ENCODE data around the gene UBQLN4.
"Not testable (repeated sequence)": the region's sequence is repeated elsewhere in the genome, so short reads cannot be mapped to it uniquely, and the experiment has no call there.

The UBQLN4 gene

GRCh38 chr1:156080863-156081179, 27.2 kb upstream of the UBQLN4 start:
- DNase-seq, result no peak

GRCh38 chr1:156080241-156080862, 26.8 kb upstream of the UBQLN4 start:
- no peak for DNase-seq

GRCh38 chr1:156079762-156080161, 26.2 kb upstream of the UBQLN4 start:
- DNase-seq, result no peak

GRCh38 chr1:156078728-156079127, 25.1 kb upstream of the UBQLN4 start:
- no peak for DNase-seq

- no peak for DNase-seq
These were observed 23.8 kb upstream of the UBQLN4 start for GRCh38 chr1:156077430-156077760.

- no peak for DNase-seq
These were observed 23.2 kb upstream of the UBQLN4 start for GRCh38 chr1:156076609-156077429.

- no peak for DNase-seq
These were observed 22.2 kb upstream of the UBQLN4 start for GRCh38 chr1:156075775-156076204.

- DNase-seq, result no peak
These were observed 21.6 kb upstream of the UBQLN4 start for GRCh38 chr1:156075162-156075561.

GRCh38 chr1:156074661-156075060, 21.1 kb upstream of the UBQLN4 start:
- no peak for DNase-seq

- no peak for DNase-seq
These were observed 20.1 kb upstream of the UBQLN4 start for GRCh38 chr1:156073740-156074139.

GRCh38 chr1:156073110-156073687, 19.6 kb upstream of the UBQLN4 start:
- no peak for DNase-seq

GRCh38 chr1:156072251-156072650, 18.7 kb upstream of the UBQLN4 start:
- DNase-seq, result no peak

GRCh38 chr1:156071332-156071816, 17.8 kb upstream of the UBQLN4 start:
- DNase-seq, result not testable (repeated sequence)

GRCh38 chr1:156070548-156070947, 16.9 kb upstream of the UBQLN4 start:
- no peak for DNase-seq

- DNase-seq, result no peak
These were observed 16.2 kb upstream of the UBQLN4 start for GRCh38 chr1:156069490-156070455.

GRCh38 chr1:156067262-156067661, 13.7 kb upstream of the UBQLN4 start:
- no peak for DNase-seq

- DNase-seq, result no peak
These were observed 12.3 kb upstream of the UBQLN4 start for GRCh38 chr1:156065871-156066270.

GRCh38 chr1:156065212-156065611, 11.6 kb upstream of the UBQLN4 start:
- no peak for DNase-seq

GRCh38 chr1:156064615-156065014, 11.0 kb upstream of the UBQLN4 start:
- DNase-seq, result no peak

- no peak for DNase-seq
These were observed 10.3 kb upstream of the UBQLN4 start for GRCh38 chr1:156063997-156064285.

- no peak for DNase-seq
These were observed 8.6 kb upstream of the UBQLN4 start for GRCh38 chr1:156062189-156062588.

- no peak for DNase-seq
These were observed 7.5 kb upstream of the UBQLN4 start, which contains the start of gene RAB25 for GRCh38 chr1:156060937-156061636. RAB25 (plus strand) TSS chr1:156061160; CDS start chr1:156061401, 241 bp downstream.

All from GOT3 (cell line).